Naive thymus-derived CD4-positive, alpha-beta T cell (primary cell): Measurements from ENCODE around the gene TSHZ2. TPM values are rescaled to one million over a fixed set of nuclear protein-coding genes. Genes with fewer than 3 reads are reported as not detected.

Experiments used
- ATAC-seq: fragments of 150-1000 bp; cut with Tn5 transposase; 2 replicates; pipeline ENCODE4 v1.10.0; 2021; ENCODE audit warnings: mild to moderate bottlenecking, moderate library complexity
- CTCF ChIA-PET: fragments of 350-600 bp; sonication (Branson Sonifier 250); formaldehyde crosslinking; loops from one replicate; lab custom pipeline; 2021; ENCODE audit warnings: antibody characterized with exemption; lab: Charles Lee
- POLR2A ChIA-PET: fragments of 350-600 bp; sonication (Branson Sonifier 250); formaldehyde crosslinking; loops from one replicate; lab custom pipeline; 2021; ENCODE audit warnings: antibody characterized with exemption, inconsistent platforms; lab: Charles Lee
- DNase-seq, 9 donors: peaks; one replicate each; pipeline versions ENCODE4 v3.0.0 to v3.0.0-alpha.2; 2020 to 2022; ENCODE audit warnings: mixed read lengths in 1 of 9
- H3K27ac ChIP-seq: one replicate; pipeline ENCODE4 v1.7.0; 2013; ENCODE audit warnings: mild to moderate bottlenecking, low read depth, low read length, moderate library complexity
- H3K27me3 ChIP-seq, 2 donors: one replicate each; pipeline ENCODE4 v1.7.0; 2013; ENCODE audit warnings: low read length in 2 of 2, mild to moderate bottlenecking in 2 of 2, moderate library complexity in 2 of 2; ENCODE audit not compliant: control insufficient read depth in 2 of 2, insufficient read depth in 2 of 2
- H3K36me3 ChIP-seq, 3 experiments: 1 replicate in 2 of 3; 2 replicates in 1 of 3; pipeline ENCODE4 v1.7.0; 2013; ENCODE audit warnings: low read length in 3 of 3, mild to moderate bottlenecking in 3 of 3, moderate library complexity in 1 of 3; ENCODE audit not compliant: insufficient read depth in 3 of 3, control insufficient read depth in 2 of 3
- H3K4me1 ChIP-seq, 2 donors: one replicate each; pipeline ENCODE4 v1.7.0; 2013; ENCODE audit warnings: low read length in 2 of 2, mild to moderate bottlenecking in 2 of 2, moderate library complexity in 1 of 2; ENCODE audit not compliant: control insufficient read depth in 2 of 2, insufficient read depth in 2 of 2
- H3K4me3 ChIP-seq: 2 replicates; pipeline ENCODE4 v1.7.0; 2013; ENCODE audit warnings: mild to moderate bottlenecking, low read length
- H3K9me3 ChIP-seq, 3 experiments: 1 replicate in 2 of 3; 2 replicates in 1 of 3; pipeline ENCODE4 v1.7.0; 2013; ENCODE audit warnings: low read length in 3 of 3; ENCODE audit not compliant: control insufficient read depth in 2 of 3
- H3K27ac Mint-ChIP-seq, 9 donors: one replicate each; pipeline ENCODE4 v1.8.0; 2020 to 2022; ENCODE audit warnings: mixed read lengths in 9 of 9, mild to moderate bottlenecking in 8 of 9, moderate library complexity in 5 of 9, inconsistent platforms in 2 of 9
- H3K27me3 Mint-ChIP-seq, 5 donors: one replicate each; pipeline ENCODE4 v1.8.0; 2021 to 2022; ENCODE audit warnings: mixed read lengths in 5 of 5, mild to moderate bottlenecking in 1 of 5
- H3K36me3 Mint-ChIP-seq, 5 donors: one replicate each; pipeline ENCODE4 v1.8.0; 2020 to 2022; ENCODE audit warnings: mixed read lengths in 5 of 5, mild to moderate bottlenecking in 3 of 5, inconsistent platforms in 1 of 5
- H3K4me1 Mint-ChIP-seq, 7 donors: one replicate each; pipeline ENCODE4 v1.8.0; 2020 to 2022; ENCODE audit warnings: mixed read lengths in 7 of 7, mild to moderate bottlenecking in 3 of 7, inconsistent platforms in 1 of 7
- H3K4me3 Mint-ChIP-seq, 10 donors: one replicate each; pipeline ENCODE4 v1.8.0; 2020 to 2022; ENCODE audit warnings: mild to moderate bottlenecking in 10 of 10, mixed read lengths in 10 of 10, moderate library complexity in 6 of 10, inconsistent platforms in 2 of 10
- H3K9me3 Mint-ChIP-seq, 11 donors: one replicate each; pipeline ENCODE4 v1.8.0; 2020 to 2022; ENCODE audit warnings: mixed read lengths in 11 of 11, mild to moderate bottlenecking in 4 of 11, inconsistent platforms in 1 of 11, moderate library complexity in 1 of 11
- intact Hi-C, 2 donors: fragments of 100-400 bp; cut with micrococcal nuclease; formaldehyde crosslinking; loops; one replicate each; pipeline ENCODE4 v1.15.1; 2023
- polyA plus RNA-seq, 2 donors: library from polyadenylated mRNA; unstranded; fragments of 300-500 nt; fragmentation: Illumina TruSeq; gene quantifications; one replicate each; pipeline ENCODE4 v1.2.3, GENCODE V29; 2021
- total RNA-seq, 6 experiments: library from RNA in 5 of 6; stranded (reverse) in 5 of 6; gene quantifications; 1 replicate in 5 of 6; 2 replicates in 1 of 6; pipeline ENCODE4 v1.2.3 and lab custom pipeline; 2021 to 2026

TSHZ2 gene
- total and polyA plus RNA-seq, 7 experiments from 2014 or later = 6.0 to 84.5 (median 42.5) TPM

DNA sequence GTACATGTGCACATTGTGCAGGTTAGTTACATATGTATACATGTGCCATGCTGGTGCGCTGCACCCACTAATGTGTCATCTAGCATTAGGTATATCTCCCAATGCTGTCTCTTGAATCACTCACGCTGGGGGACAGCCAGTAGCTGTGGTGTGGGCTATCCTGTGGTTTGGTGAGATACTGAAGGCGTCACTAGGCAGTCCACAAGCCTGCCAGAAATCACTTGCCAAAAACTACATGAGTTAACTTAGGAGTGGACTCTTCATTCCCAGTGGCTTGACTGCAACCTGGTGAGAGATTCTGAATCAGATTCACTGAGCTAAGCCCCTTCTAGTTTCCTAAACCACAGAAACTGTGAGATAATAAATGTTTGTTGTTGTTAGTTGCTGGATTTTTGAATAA, 191.3 kb downstream of the TSHZ2 start:
- Histone ChIP-seq H3K36me3 (no peaks in the 10 kb centered on the region), H3K27me3 (no peaks in the 10 kb centered on the region), H3K4me1 (no peaks in the 10 kb centered on the region), H3K9me3 (no peaks in the 10 kb centered on the region), H3K4me3 (no peak overlapping the region), H3K27ac (no peak overlapping the region)
- Mint-ChIP-seq H3K27ac (no peak overlapping the region), H3K27me3 (peaks cover 0 to 5% (median 0%) of the 10 kb centered on the region in 5 donors), H3K36me3 (peaks cover 0 to 14% (median 12%) of the 10 kb centered on the region in 5 donors), H3K4me1 (peaks cover 4 to 38% (median 20%) of the 10 kb centered on the region in 7 donors), H3K9me3 (peaks cover 0 to 3% (median 0%) of the 10 kb centered on the region in 11 donors), H3K4me3 (no peak overlapping the region)
- ATAC-seq (no peak), DNase-seq (no peak)
- POLR2A ChIA-PET = no interaction called here
- intact Hi-C loops = no loop called here
- CTCF ChIA-PET = no interaction called here

DNA sequence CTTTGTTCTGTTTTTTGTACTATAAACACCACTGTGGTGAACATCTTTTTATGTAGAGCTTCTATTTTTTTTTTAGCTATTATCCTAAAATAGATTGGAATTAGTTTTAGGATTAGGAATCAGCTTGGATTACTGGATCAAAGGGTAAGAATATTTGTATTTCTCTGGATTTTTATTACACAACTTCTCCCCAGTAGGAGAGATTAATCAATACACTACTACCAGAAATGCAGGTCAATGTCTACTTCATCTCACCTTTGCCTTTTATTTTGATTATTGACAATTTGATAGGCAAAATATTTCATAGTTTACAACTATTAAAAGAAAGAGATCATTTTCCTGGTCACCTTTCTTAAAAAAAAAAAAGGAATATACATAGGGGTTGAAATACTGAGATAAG, 191.9 kb downstream of the TSHZ2 start:
- intact Hi-C loops = no loop called here

DNA sequence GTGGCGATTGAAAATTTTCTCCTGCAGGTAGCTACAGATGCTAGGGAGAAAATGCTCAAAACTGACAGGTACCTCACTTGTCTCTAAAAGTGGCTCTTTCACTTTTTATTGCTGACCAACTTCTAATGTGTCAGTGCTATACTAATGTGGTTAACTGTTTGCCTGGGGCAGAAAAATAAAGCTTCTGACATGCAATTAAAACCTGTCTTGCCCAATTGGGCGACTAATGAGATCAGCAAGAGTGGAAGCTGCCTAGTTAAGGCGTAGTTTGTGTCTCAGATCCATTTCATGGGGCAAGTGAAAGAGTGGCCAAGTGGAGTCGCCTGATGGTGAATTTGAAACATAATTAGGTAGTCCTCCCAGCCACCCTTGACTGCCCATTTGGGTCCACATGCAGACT, 193.3 kb downstream of the TSHZ2 start:
- H3K9me3 Mint-ChIP-seq = peaks cover 0 to 1% (median 0%) of the 10 kb centered on the region in 11 donors
- H3K4me3 Mint-ChIP-seq = no peak overlapping the region
- Histone ChIP-seq H3K4me1 (no peaks in the 10 kb centered on the region), H3K9me3 (no peaks in the 10 kb centered on the region), H3K4me3 (no peak overlapping the region), H3K27me3 (no peaks in the 10 kb centered on the region), H3K27ac (no peak overlapping the region), H3K36me3 (no peaks in the 10 kb centered on the region)
- H3K27ac Mint-ChIP-seq = no peak overlapping the region
- ChIA-PET CTCF (no interaction called here), POLR2A (no interaction called here)
- DNase-seq (no peak), ATAC-seq (no peak)
- intact Hi-C loops = no loop called here
- H3K36me3 Mint-ChIP-seq = peaks cover 0 to 12% (median 9%) of the 10 kb centered on the region in 5 donors
- peaks cover 0 to 5% (median 0%) of the 10 kb centered on the region in 5 donors for H3K27me3 Mint-ChIP-seq
- peaks cover 2 to 40% (median 21%) of the 10 kb centered on the region in 7 donors for H3K4me1 Mint-ChIP-seq

More for the DNA sequence above, 191.9 kb downstream of the TSHZ2 start:
- H3K4me3 Mint-ChIP-seq = no peak overlapping the region
- no peaks in the 10 kb centered on the region for H3K4me1 ChIP-seq
- DNase-seq = no peak
- no peak overlapping the region for H3K27ac ChIP-seq
- H3K9me3 Mint-ChIP-seq = peaks cover 0 to 3% (median 0%) of the 10 kb centered on the region in 11 donors
- ChIA-PET CTCF (no interaction called here), POLR2A (interaction anchor here (0.9 kb wide), 1 partner anchor 12 kb away, joined by 3 read pairs; no protein-coding TSS in a partner anchor)
- H3K27me3 Mint-ChIP-seq = peaks cover 0 to 5% (median 0%) of the 10 kb centered on the region in 5 donors
- H3K27ac Mint-ChIP-seq = no peak overlapping the region
- ATAC-seq = no peak
- no peaks in the 10 kb centered on the region for H3K9me3 ChIP-seq
- peaks cover 0 to 12% (median 9%) of the 10 kb centered on the region in 5 donors for H3K36me3 Mint-ChIP-seq
- H3K36me3 ChIP-seq = no peaks in the 10 kb centered on the region
- H3K27me3 ChIP-seq = no peaks in the 10 kb centered on the region
- H3K4me1 Mint-ChIP-seq = peaks cover 4 to 38% (median 18%) of the 10 kb centered on the region in 7 donors
- H3K4me3 ChIP-seq = no peak overlapping the region

DNA sequence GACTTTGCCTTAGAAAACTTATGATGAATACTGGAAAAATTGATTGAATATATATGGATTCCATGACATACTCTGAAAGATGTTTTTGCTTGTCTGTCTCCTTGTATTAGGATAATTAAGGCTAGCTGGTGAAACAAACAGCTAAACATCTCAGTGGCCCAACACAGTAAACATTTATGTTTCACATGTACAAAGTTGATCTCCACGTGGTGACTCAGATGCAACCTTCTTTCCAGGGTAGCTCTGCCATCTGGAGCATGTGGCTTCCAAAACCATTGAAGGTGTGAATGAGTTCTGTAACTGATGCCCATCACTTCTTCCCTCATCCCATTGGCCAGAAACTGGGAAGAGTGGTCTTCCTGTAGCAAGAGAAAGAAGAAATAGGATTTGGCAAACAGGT, 196.3 kb downstream of the TSHZ2 start:
- Histone ChIP-seq H3K36me3 (no peaks in the 10 kb centered on the region), H3K4me1 (no peaks in the 10 kb centered on the region)

DNA sequence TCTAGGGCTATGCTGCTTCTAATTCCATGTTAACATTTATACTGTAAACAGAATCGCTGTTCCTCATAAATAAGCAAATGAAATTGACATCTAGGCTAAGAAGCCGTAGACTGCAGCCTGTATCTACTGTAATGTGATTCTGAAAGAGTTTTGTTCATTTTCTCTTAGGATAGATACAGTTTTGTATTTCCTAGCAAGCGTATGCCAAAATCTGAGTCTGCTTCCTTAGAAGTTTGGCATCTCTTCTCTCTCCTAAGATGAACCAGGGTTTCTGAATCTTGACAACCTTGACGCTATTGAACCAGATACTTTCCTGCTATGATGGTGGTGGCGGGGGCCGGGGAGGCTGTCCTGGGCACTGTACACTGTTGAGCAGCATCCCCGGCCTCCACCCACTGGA, 198.0 kb downstream of the TSHZ2 start:
- peaks cover 0 to 6% (median 3%) of the 10 kb centered on the region in 5 donors for H3K36me3 Mint-ChIP-seq
- Histone ChIP-seq H3K4me1 (no peaks in the 10 kb centered on the region), H3K9me3 (no peaks in the 10 kb centered on the region), H3K4me3 (no peak overlapping the region), H3K27ac (no peak overlapping the region), H3K36me3 (no peaks in the 10 kb centered on the region), H3K27me3 (no peaks in the 10 kb centered on the region)
- H3K4me1 Mint-ChIP-seq = peaks cover 4 to 44% (median 14%) of the 10 kb centered on the region in 7 donors
- intact Hi-C loops = no loop called here
- no peak overlapping the region for H3K27ac Mint-ChIP-seq
- ChIA-PET CTCF (no interaction called here), POLR2A (no interaction called here)
- H3K9me3 Mint-ChIP-seq = peaks cover 0 to 1% (median 0%) of the 10 kb centered on the region in 11 donors
- ATAC-seq = no peak
- H3K4me3 Mint-ChIP-seq = no peak overlapping the region
- DNase-seq = no peak
- no peaks in the 10 kb centered on the region for H3K27me3 Mint-ChIP-seq

More for the DNA sequence above, 196.3 kb downstream of the TSHZ2 start:
- Mint-ChIP-seq H3K9me3 (peaks cover 0 to 1% (median 0%) of the 10 kb centered on the region in 11 donors), H3K27ac (no peak overlapping the region), H3K4me3 (no peak overlapping the region), H3K27me3 (peaks cover 0 to 5% (median 0%) of the 10 kb centered on the region in 5 donors), H3K4me1 (peaks cover 4 to 40% (median 9%) of the 10 kb centered on the region in 7 donors), H3K36me3 (peaks cover 0 to 9% (median 3%) of the 10 kb centered on the region in 5 donors)
- H3K27ac ChIP-seq = no peak overlapping the region
- no peak overlapping the region for H3K4me3 ChIP-seq
- intact Hi-C loops = no loop called here
- H3K27me3 ChIP-seq = no peaks in the 10 kb centered on the region
- ChIA-PET POLR2A (interaction anchor here (0.7 kb wide), 1 partner anchor 12 kb away, joined by 3 read pairs; no protein-coding TSS in a partner anchor), CTCF (interaction anchor here (0.8 kb wide), 1 partner anchor 12 kb away, joined by 3 read pairs; no protein-coding TSS in a partner anchor)
- DNase-seq = no peak
- no peak for ATAC-seq
- H3K9me3 ChIP-seq = no peaks in the 10 kb centered on the region

DNA sequence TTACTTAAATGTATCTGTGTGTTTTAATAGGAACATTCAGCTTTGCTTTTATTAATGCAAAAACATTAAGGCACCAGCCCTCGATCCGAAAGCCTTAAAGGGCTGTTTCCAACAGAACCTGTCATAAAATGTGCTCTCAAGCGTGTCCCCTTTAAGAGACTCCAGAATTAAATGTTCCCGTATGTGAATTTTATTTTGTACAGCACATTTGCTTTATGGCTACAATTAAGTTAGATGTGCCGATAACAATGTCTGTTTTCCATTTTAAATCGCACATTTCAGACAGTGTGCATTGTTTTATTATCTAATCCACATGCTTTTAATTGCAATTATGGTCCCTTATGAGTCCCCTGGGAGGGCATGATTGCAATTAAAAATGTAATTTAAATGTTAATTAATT, 198.9 kb downstream of the TSHZ2 start:
- Histone ChIP-seq H3K27me3 (no peaks in the 10 kb centered on the region), H3K4me3 (no peak overlapping the region), H3K27ac (no peak overlapping the region), H3K4me1 (no peaks in the 10 kb centered on the region), H3K9me3 (no peaks in the 10 kb centered on the region), H3K36me3 (no peaks in the 10 kb centered on the region)
- no peak overlapping the region for H3K4me3 Mint-ChIP-seq
- ChIA-PET CTCF (no interaction called here), POLR2A (no interaction called here)
- H3K36me3 Mint-ChIP-seq = peaks cover 0 to 4% (median 3%) of the 10 kb centered on the region in 5 donors
- ATAC-seq (no peak), DNase-seq (no peak)
- H3K4me1 Mint-ChIP-seq = peaks cover 7 to 44% (median 14%) of the 10 kb centered on the region in 7 donors
- intact Hi-C loops = no loop called here
- no peaks in the 10 kb centered on the region for H3K27me3 Mint-ChIP-seq
- peaks cover 0 to 1% (median 0%) of the 10 kb centered on the region in 11 donors for H3K9me3 Mint-ChIP-seq
- H3K27ac Mint-ChIP-seq = no peak overlapping the region

DNA sequence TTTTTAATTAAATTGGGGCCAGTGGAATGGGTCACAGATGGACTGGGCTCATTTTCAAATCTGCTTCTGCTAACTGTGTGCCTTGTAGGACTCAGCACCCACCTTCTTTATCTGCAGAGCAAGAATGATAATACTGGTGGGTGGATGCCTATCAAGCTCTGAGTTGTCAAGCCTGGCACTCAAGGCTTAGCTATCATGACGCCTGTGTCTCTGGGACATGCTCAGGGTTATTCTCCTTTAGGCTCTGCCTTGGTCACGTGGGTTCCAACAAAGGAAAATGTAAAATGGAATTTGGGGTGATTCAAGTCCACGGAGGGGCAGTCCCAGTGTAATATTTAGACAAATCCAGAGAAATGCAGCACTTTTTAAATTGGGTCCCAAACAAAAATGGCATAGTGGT, 202.3 kb downstream of the TSHZ2 start:
- Mint-ChIP-seq H3K9me3 (no peaks in the 10 kb centered on the region), H3K4me3 (no peak overlapping the region), H3K4me1 (peaks cover 7 to 24% (median 12%) of the 10 kb centered on the region in 7 donors), H3K27ac (no peak overlapping the region), H3K36me3 (peaks cover 0 to 11% (median 3%) of the 10 kb centered on the region in 5 donors), H3K27me3 (no peaks in the 10 kb centered on the region)
- Histone ChIP-seq H3K27ac (no peak overlapping the region), H3K4me1 (no peaks in the 10 kb centered on the region), H3K36me3 (no peaks in the 10 kb centered on the region), H3K9me3 (no peaks in the 10 kb centered on the region), H3K27me3 (no peaks in the 10 kb centered on the region), H3K4me3 (no peak overlapping the region)
- POLR2A ChIA-PET = no interaction called here
- CTCF ChIA-PET = no interaction called here
- no peak for DNase-seq
- intact Hi-C loops = no loop called here
- no peak for ATAC-seq
